ENCODE measurements around the gene CCDC92. TPM values are rescaled to one million over a fixed set of nuclear protein-coding genes. Genes with fewer than 3 reads are reported as not detected.

CCDC92 gene
- total RNA-seq, 1 donor from 2014 or later, result 38.9 TPM

- H3K9ac ChIP-seq (ENCODE audit: low read length), result no peak overlapping the region
- peaks cover 8% of the 10 kb centered on the region for H3K4me1 ChIP-seq (ENCODE audit: insufficient read depth, low read length)
- H3K79me2 ChIP-seq (ENCODE audit: insufficient read depth, low read length), result no peaks in the 10 kb centered on the region
- H3K9me3 Mint-ChIP-seq (ENCODE audit: unreplicated experiment), result peaks cover 2% of the 10 kb centered on the region
- H3K27ac Mint-ChIP-seq (ENCODE audit: unreplicated experiment), result no peak overlapping the region
- FAIRE-seq (no peak), DNase-seq (ENCODE audit: low read depth) (no peak)
- H3K36me3 ChIP-seq (ENCODE audit: insufficient read depth, low read length), result no peaks in the 10 kb centered on the region
- peaks cover 2% of the 10 kb centered on the region for H3K36me3 Mint-ChIP-seq (ENCODE audit: low read depth, unreplicated experiment)
- H3K27ac ChIP-seq (ENCODE audit: low read depth, low read length), result no peak overlapping the region
- no peak for TF ChIP-seq EZH2 (IDR thresholded peaks at IDR 0.05; ENCODE audit: insufficient read depth, low read length)
- H3K4me1 Mint-ChIP-seq (ENCODE audit: low read depth, unreplicated experiment), result peaks cover 2% of the 10 kb centered on the region
- H3K4me2 ChIP-seq (ENCODE audit: low read length), result no peak overlapping the region
- no peak overlapping the region for H2AFZ ChIP-seq (ENCODE audit: low read depth, low read length)
- H3K27me3 ChIP-seq (ENCODE audit: insufficient read depth, low read length), result no peaks in the 10 kb centered on the region
- H3K4me3 Mint-ChIP-seq (ENCODE audit: unreplicated experiment), result no peak overlapping the region
- no peaks in the 10 kb centered on the region for H4K20me1 ChIP-seq (ENCODE audit: insufficient read depth, low read length)
- H3K27me3 Mint-ChIP-seq (ENCODE audit: low read depth, unreplicated experiment), result no peaks in the 10 kb centered on the region
- H3K4me3 ChIP-seq (ENCODE audit: insufficient read depth, low read depth, low read length), result no peak overlapping the region
- H3K9me3 ChIP-seq (ENCODE audit: insufficient read depth, low read depth, low read length), result no peaks in the 10 kb centered on the region
Observed at GRCh38 chr12:124021007-124021406, 48.4 kb upstream of the CCDC92 start.

GRCh38 chr12:124020514-124020949, 47.9 kb upstream of the CCDC92 start:
- Histone ChIP-seq H2AFZ (ENCODE audit: low read depth, low read length) (no peak overlapping the region), H3K79me2 (ENCODE audit: insufficient read depth, low read length) (no peaks in the 10 kb centered on the region), H4K20me1 (ENCODE audit: insufficient read depth, low read length) (no peaks in the 10 kb centered on the region), H3K27ac (ENCODE audit: low read depth, low read length) (no peak overlapping the region), H3K9ac (ENCODE audit: low read length) (no peak overlapping the region), H3K4me3 (ENCODE audit: insufficient read depth, low read depth, low read length) (no peak overlapping the region), H3K36me3 (ENCODE audit: insufficient read depth, low read length) (no peaks in the 10 kb centered on the region), H3K4me1 (ENCODE audit: insufficient read depth, low read length) (peaks cover 8% of the 10 kb centered on the region), H3K4me2 (ENCODE audit: low read length) (no peak overlapping the region), H3K9me3 (ENCODE audit: insufficient read depth, low read depth, low read length) (no peaks in the 10 kb centered on the region), H3K27me3 (ENCODE audit: insufficient read depth, low read length) (no peaks in the 10 kb centered on the region)
- no peak for DNase-seq (ENCODE audit: low read depth)
- peaks cover 2% of the 10 kb centered on the region for H3K4me1 Mint-ChIP-seq (ENCODE audit: low read depth, unreplicated experiment)
- no peak overlapping the region for H3K4me3 Mint-ChIP-seq (ENCODE audit: unreplicated experiment)
- TF ChIP-seq EZH2 (IDR thresholded peaks at IDR 0.05; ENCODE audit: insufficient read depth, low read length) (no peak), CTCF (IDR thresholded peaks at IDR 0.05; ENCODE audit: insufficient read depth, low read depth, low read length) (no peak)
- H3K27me3 Mint-ChIP-seq (ENCODE audit: low read depth, unreplicated experiment), result no peaks in the 10 kb centered on the region
- FAIRE-seq, result no peak
- H3K9me3 Mint-ChIP-seq (ENCODE audit: unreplicated experiment), result peaks cover 2% of the 10 kb centered on the region
- peaks cover 2% of the 10 kb centered on the region for H3K36me3 Mint-ChIP-seq (ENCODE audit: low read depth, unreplicated experiment)
- no peak overlapping the region for H3K27ac Mint-ChIP-seq (ENCODE audit: unreplicated experiment)

GRCh38 chr12:124019115-124019514, 46.5 kb upstream of the CCDC92 start:
- TF ChIP-seq EZH2 (IDR thresholded peaks at IDR 0.05; ENCODE audit: insufficient read depth, low read length), result no peak
- TF ChIP-seq CTCF (IDR thresholded peaks at IDR 0.05; ENCODE audit: insufficient read depth, low read depth, low read length), result no peak
- Histone ChIP-seq H3K36me3 (ENCODE audit: insufficient read depth, low read length) (no peaks in the 10 kb centered on the region), H2AFZ (ENCODE audit: low read depth, low read length) (no peak overlapping the region), H3K4me3 (ENCODE audit: insufficient read depth, low read depth, low read length) (no peak overlapping the region), H3K9ac (ENCODE audit: low read length) (no peak overlapping the region), H3K4me2 (ENCODE audit: low read length) (no peak overlapping the region), H3K9me3 (ENCODE audit: insufficient read depth, low read depth, low read length) (no peaks in the 10 kb centered on the region), H4K20me1 (ENCODE audit: insufficient read depth, low read length) (no peaks in the 10 kb centered on the region), H3K79me2 (ENCODE audit: insufficient read depth, low read length) (no peaks in the 10 kb centered on the region), H3K27me3 (ENCODE audit: insufficient read depth, low read length) (no peaks in the 10 kb centered on the region), H3K4me1 (ENCODE audit: insufficient read depth, low read length) (no peaks in the 10 kb centered on the region), H3K27ac (ENCODE audit: low read depth, low read length) (no peak overlapping the region)
- Mint-ChIP-seq H3K4me3 (ENCODE audit: unreplicated experiment) (no peak overlapping the region), H3K36me3 (ENCODE audit: low read depth, unreplicated experiment) (peaks cover 4% of the 10 kb centered on the region), H3K4me1 (ENCODE audit: low read depth, unreplicated experiment) (no peaks in the 10 kb centered on the region), H3K27ac (ENCODE audit: unreplicated experiment) (no peak overlapping the region), H3K9me3 (ENCODE audit: unreplicated experiment) (peaks cover 2% of the 10 kb centered on the region), H3K27me3 (ENCODE audit: low read depth, unreplicated experiment) (no peaks in the 10 kb centered on the region)
- FAIRE-seq (no peak), DNase-seq (ENCODE audit: low read depth) (no peak)

Measured in astrocyte (in vitro differentiated cells and primary cell).